ENCODE data around the gene CNPY1.

CNPY1 gene

DNA sequence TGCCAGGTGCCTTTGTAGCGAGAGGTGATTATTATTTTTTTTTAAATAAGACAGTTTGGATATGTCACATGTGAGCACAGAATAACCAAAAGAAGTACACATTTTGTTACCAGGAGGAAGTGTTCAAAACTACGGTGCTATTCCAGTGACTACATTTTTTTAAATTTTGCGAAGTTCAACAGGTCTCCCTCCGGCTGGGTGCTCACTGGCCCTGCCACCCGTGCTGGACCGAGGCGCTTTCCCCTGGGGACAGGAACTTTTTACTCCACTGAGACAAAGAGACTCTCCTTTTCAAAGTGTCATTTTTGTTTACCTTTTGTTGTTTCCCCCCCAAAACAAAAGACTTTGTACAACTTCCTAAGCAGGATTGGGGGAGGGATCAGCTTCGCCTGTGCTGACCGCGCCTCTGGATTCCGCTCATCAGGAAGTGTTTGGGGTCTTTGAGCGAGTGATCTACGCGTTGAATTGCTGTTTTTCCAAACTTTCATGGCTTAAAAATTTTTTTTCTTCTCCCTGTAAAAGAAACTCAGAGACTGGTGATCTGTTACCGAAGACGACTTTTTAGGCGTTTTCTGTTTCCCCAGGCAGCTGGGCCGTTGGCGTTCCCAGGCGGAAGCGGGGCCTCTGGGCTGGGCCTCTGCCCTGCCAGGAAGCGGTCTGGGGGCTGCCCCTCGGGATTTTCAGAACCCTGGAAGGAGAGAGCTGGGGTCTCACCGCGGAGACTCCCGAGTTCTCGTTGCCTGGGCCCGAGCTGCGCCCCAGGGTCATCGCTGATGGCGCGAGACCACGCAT lies 81.2 kb downstream of the CNPY1 start:
- Histone ChIP-seq H3K4me2 (ENCODE audit: low read length) (no peak overlapping the region), H3K27ac (no peak overlapping the region), H3K27me3 (ENCODE audit: control insufficient read depth, insufficient read depth, low read length) (peaks cover 38% of the 10 kb centered on the region), H2AFZ (no peak overlapping the region), H3K36me3 (ENCODE audit: control insufficient read depth, insufficient read depth, low read length) (no peaks in the 10 kb centered on the region), H3K9ac (no peak overlapping the region), H3K79me2 (no peaks in the 10 kb centered on the region), H3K9me3 (ENCODE audit: control insufficient read depth, low read length) (no peaks in the 10 kb centered on the region), H3K4me1 (no peaks in the 10 kb centered on the region), H3K4me3 (ENCODE audit: low read depth, low read length) (no peak overlapping the region)
- TF ChIP-seq, protein P1, sequence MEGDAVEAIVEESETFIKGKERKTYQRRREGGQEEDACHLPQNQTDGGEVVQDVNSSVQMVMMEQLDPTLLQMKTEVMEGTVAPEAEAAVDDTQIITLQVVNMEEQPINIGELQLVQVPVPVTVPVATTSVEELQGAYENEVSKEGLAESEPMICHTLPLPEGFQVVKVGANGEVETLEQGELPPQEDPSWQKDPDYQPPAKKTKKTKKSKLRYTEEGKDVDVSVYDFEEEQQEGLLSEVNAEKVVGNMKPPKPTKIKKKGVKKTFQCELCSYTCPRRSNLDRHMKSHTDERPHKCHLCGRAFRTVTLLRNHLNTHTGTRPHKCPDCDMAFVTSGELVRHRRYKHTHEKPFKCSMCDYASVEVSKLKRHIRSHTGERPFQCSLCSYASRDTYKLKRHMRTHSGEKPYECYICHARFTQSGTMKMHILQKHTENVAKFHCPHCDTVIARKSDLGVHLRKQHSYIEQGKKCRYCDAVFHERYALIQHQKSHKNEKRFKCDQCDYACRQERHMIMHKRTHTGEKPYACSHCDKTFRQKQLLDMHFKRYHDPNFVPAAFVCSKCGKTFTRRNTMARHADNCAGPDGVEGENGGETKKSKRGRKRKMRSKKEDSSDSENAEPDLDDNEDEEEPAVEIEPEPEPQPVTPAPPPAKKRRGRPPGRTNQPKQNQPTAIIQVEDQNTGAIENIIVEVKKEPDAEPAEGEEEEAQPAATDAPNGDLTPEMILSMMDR (IDR thresholded peaks at IDR 0.05) = no peak

DNA sequence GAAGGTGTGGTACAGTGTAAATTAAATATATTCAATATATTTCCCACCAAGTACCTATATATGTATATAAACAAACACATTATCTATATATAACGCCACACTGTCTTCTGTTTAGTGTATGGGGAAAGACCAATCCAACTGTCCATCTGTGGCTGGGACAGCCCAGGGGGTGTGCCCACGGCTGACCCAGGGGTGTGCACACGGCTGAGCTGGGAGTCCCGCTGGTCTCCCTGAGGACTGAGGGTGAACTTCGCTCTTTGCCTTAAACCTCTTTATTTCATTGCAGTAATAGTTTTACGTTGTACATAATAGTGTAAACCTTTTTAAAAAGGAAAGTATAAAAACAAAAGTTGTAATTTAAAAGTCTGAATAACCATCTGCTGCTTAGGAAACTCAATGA lies 82.2 kb downstream of the CNPY1 start:
- H3K27me3 ChIP-seq (ENCODE audit: control insufficient read depth, insufficient read depth, low read length) = peaks cover 44% of the 10 kb centered on the region
- no peaks in the 10 kb centered on the region for H3K79me2 ChIP-seq
- H3K9ac ChIP-seq = no peak overlapping the region
- no peaks in the 10 kb centered on the region for H3K4me1 ChIP-seq
- no peak overlapping the region for H2AFZ ChIP-seq
- H3K9me3 ChIP-seq (ENCODE audit: control insufficient read depth, low read length) = no peaks in the 10 kb centered on the region
- no peak overlapping the region for H3K4me2 ChIP-seq (ENCODE audit: low read length)
- TF ChIP-seq, protein P1 (IDR thresholded peaks at IDR 0.05) = no peak
- H3K36me3 ChIP-seq (ENCODE audit: control insufficient read depth, insufficient read depth, low read length) = no peaks in the 10 kb centered on the region
- H3K4me3 ChIP-seq (ENCODE audit: low read depth, low read length) = no peak overlapping the region
- H3K27ac ChIP-seq = no peak overlapping the region

DNA sequence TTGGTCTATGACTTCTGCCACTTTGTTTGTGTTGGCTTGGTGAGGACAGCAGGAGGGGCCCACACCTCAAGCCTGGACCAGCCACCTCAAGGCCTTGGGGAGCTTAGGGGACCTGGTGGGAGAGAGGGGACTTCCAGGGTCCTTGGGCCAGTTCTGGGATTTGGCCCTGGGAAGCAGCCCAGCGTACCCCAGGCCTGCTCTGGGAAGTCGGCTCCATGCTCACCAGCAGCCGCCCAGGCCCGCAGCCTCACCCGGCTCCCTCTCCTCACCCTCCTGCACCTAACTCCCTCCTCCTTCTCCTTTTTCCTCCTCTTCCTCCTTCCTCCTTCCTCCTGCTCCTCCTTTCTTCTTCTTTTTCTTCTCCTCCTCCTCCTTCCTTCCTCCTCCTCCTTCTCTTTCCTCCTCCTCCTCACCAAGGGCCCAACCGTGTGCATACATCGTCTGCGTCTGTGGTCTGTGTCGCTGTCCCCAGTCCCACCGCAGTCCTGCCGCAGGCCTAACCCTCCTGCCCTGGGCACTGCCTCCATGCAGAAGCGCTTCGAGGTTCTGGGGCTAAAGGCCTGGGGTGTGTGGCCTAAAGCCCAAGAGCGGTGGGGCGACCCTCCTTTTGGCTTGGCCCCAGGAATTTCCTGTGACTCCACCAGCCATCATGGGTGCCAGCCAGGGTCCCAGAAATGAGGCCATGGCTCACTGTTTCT lies 83.1 kb downstream of the CNPY1 start:
- H3K4me1 ChIP-seq = no peaks in the 10 kb centered on the region
- TF ChIP-seq, protein P1 (IDR thresholded peaks at IDR 0.05) = no peak

DNA sequence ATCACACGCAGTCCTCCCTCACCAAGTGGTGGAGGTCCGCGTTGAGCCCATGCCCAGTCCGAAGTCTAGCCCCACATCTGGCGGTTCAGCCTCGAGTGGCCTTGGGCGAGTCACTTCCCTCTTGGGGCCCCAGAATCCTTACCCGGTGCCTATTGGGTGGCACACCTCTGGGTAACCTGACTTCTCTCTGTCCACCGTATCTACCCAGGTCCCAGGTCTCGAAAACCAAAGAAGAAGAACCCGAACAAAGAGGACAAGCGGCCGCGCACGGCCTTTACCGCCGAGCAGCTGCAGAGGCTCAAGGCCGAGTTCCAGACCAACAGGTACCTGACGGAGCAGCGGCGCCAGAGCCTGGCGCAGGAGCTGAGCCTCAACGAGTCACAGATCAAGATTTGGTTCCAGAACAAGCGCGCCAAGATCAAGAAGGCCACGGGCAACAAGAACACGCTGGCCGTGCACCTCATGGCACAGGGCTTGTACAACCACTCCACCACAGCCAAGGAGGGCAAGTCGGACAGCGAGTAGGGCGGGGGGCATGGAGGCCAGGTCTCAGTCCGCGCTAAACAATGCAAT lies 84.1 kb downstream of the CNPY1 start:
- TF ChIP-seq, protein P1 (IDR thresholded peaks at IDR 0.05) = no peak
- peaks cover 34% of the 10 kb centered on the region for H3K27me3 ChIP-seq (ENCODE audit: control insufficient read depth, insufficient read depth, low read length)
- H3K4me2 ChIP-seq (ENCODE audit: low read length) = no peak overlapping the region
- no peaks in the 10 kb centered on the region for H3K79me2 ChIP-seq
- H3K27ac ChIP-seq = no peak overlapping the region
- H3K36me3 ChIP-seq (ENCODE audit: control insufficient read depth, insufficient read depth, low read length) = no peaks in the 10 kb centered on the region
- H3K9me3 ChIP-seq (ENCODE audit: control insufficient read depth, low read length) = no peaks in the 10 kb centered on the region
- H3K4me1 ChIP-seq = no peaks in the 10 kb centered on the region
- no peak overlapping the region for H2AFZ ChIP-seq
- H3K9ac ChIP-seq = no peak overlapping the region
- H3K4me3 ChIP-seq (ENCODE audit: low read depth, low read length) = no peak overlapping the region

More for the DNA sequence above, 83.1 kb downstream of the CNPY1 start:
- H3K27me3 ChIP-seq (ENCODE audit: control insufficient read depth, insufficient read depth, low read length) = peaks cover 39% of the 10 kb centered on the region
- no peak overlapping the region for H3K27ac ChIP-seq
- no peak overlapping the region for H3K4me3 ChIP-seq (ENCODE audit: low read depth, low read length)
- no peak overlapping the region for H3K9ac ChIP-seq
- no peak overlapping the region for H3K4me2 ChIP-seq (ENCODE audit: low read length)
- no peaks in the 10 kb centered on the region for H3K9me3 ChIP-seq (ENCODE audit: control insufficient read depth, low read length)
- H2AFZ ChIP-seq = no peak overlapping the region
- no peaks in the 10 kb centered on the region for H3K36me3 ChIP-seq (ENCODE audit: control insufficient read depth, insufficient read depth, low read length)
- no peaks in the 10 kb centered on the region for H3K79me2 ChIP-seq

All from parathyroid adenoma (tissue), 2 donors.